Dendritic cell treated with granulocyte-macrophage colony-stimulating factor and Interleukin-4, amounts not matched to agents 40 ng/mL and 50 ng/mL, for 4 days (primary cell): ENCODE results near the gene L3MBTL3.
"Not testable (repeated sequence)": the region's sequence is repeated elsewhere in the genome, so short reads cannot be mapped to it uniquely, and the experiment has no call there.

Experiments
- H3K27ac Mint-ChIP-seq: one replicate; pipeline ENCODE4 v1.8.0; 2022; ENCODE audit warnings: mild to moderate bottlenecking, mixed read lengths
- H3K27me3 Mint-ChIP-seq: one replicate; pipeline ENCODE4 v1.8.0; 2022; ENCODE audit warnings: mild to moderate bottlenecking, mixed read lengths
- H3K36me3 Mint-ChIP-seq: one replicate; pipeline ENCODE4 v1.8.0; 2022; ENCODE audit warnings: low read depth, mixed read lengths
- H3K4me1 Mint-ChIP-seq: one replicate; pipeline ENCODE4 v1.8.0; 2022; ENCODE audit warnings: low read depth, mixed read lengths
- H3K4me3 Mint-ChIP-seq: one replicate; pipeline ENCODE4 v1.8.0; 2022; ENCODE audit warnings: mild to moderate bottlenecking, moderate library complexity, mixed read lengths
- H3K9me3 Mint-ChIP-seq: one replicate; pipeline ENCODE4 v1.8.0; 2022; ENCODE audit warnings: mixed read lengths
- intact Hi-C: fragments of 100-400 bp; cut with micrococcal nuclease; formaldehyde crosslinking; loops from one replicate; pipeline ENCODE4 v1.15.0; 2022

Gene L3MBTL3

DNA sequence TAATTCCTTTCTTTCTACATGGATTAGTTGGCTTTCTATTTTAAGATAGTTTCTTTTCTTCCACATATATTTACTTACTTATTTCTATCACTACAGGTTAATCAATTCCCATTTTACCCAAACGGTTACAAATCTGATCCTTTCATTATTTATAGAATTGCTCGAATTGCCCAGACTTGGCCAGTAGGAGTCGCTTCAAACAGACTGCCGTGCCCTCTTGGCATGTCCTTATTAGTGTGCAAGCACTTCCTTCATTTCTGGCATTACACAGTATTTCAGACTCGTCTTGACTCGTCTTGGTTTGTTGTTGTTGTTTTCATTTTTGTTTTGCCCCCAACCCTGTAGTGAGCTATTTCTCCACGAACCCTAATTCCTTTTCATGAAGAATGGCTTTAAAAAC, 129.8 kb downstream of the L3MBTL3 start:
- H3K27me3 Mint-ChIP-seq, result no peaks in the 10 kb centered on the region
- H3K9me3 Mint-ChIP-seq, result no peaks in the 10 kb centered on the region
- H3K4me1 Mint-ChIP-seq, result no peaks in the 10 kb centered on the region
- peaks cover 4% of the 10 kb centered on the region for H3K36me3 Mint-ChIP-seq
- no peak overlapping the region for H3K27ac Mint-ChIP-seq
- intact Hi-C loops, result no loop called here
- no peak overlapping the region for H3K4me3 Mint-ChIP-seq

DNA sequence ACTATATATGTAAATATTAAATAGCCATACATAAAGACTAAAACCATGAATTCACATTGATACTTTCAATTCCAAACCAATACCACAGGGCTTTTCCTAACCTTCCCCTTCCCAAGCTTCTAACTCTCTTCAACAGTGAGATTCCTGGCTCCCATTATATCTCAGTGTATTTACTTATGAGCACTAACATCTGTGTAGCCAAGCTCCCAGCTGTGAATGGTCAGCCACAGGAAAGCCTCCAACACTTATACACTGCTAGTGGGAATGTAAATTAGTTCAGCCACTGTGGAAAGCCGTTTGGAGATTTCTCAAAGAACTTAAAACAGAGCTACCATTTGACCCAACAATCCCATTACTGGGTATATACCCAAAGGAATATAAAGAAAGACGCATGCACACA, 130.6 kb downstream of the L3MBTL3 start:
- H3K4me1 Mint-ChIP-seq, H3K27ac Mint-ChIP-seq, H3K9me3 Mint-ChIP-seq, H3K36me3 Mint-ChIP-seq, intact Hi-C loops, H3K27me3 Mint-ChIP-seq, H3K4me3 Mint-ChIP-seq: not testable (repeated sequence)

DNA sequence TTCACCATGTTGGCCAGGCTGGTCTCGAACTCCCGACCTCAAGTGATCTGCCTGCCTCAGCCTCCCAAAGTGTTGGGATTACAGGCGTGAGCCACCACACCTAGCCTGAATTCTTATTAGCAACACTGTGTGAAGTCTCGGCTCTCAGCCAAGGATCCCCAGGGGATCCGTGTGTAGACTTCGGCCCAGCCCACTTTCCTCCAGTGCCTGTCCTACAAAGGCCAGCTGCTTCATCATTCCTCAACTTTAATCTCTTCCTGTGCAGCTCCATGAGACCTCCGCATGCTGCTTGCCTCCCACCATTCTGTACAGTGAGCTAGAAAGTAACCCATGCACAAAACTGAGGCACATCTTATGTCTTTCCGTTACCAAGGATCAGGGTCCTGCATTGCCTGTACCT, 132.5 kb downstream of the L3MBTL3 start:
- no peak overlapping the region for H3K4me3 Mint-ChIP-seq
- no peak overlapping the region for H3K27ac Mint-ChIP-seq
- intact Hi-C loops, result no loop called here
- no peaks in the 10 kb centered on the region for H3K9me3 Mint-ChIP-seq
- no peaks in the 10 kb centered on the region for H3K27me3 Mint-ChIP-seq
- H3K4me1 Mint-ChIP-seq, result no peaks in the 10 kb centered on the region
- H3K36me3 Mint-ChIP-seq, result no peaks in the 10 kb centered on the region

DNA sequence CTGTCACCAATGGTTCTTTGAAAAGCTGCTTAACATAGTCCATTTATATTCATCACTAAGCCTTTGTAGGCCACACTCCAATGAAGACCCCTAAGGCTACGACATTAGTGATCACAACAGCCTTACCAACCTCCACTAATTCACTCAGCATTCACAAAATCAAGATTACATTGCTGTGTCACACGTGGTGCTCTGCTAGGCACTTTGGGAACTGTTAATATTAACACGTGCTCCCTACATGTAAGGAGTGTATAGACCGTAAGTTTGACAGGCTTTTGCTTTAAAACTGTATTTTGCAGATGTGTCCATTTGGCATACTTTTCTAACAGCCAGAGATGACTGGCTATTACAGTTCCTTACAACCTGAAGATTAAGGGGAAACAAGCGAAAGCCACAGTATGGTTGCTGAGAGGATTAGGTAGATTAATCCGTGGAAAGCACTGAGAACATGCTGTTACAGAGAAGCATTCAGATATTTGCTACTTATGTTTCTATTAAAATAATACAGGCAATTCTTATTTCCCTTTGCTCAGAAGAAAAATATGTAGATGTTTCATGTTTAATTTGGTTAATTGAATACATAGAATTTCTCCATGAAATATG, 134.6 kb downstream of the L3MBTL3 start:
- Mint-ChIP-seq H3K27me3 (no peaks in the 10 kb centered on the region), H3K27ac (no peak overlapping the region), H3K4me1 (no peaks in the 10 kb centered on the region), H3K9me3 (no peaks in the 10 kb centered on the region), H3K36me3 (no peaks in the 10 kb centered on the region), H3K4me3 (no peak overlapping the region)
- intact Hi-C loops, result no loop called here

DNA sequence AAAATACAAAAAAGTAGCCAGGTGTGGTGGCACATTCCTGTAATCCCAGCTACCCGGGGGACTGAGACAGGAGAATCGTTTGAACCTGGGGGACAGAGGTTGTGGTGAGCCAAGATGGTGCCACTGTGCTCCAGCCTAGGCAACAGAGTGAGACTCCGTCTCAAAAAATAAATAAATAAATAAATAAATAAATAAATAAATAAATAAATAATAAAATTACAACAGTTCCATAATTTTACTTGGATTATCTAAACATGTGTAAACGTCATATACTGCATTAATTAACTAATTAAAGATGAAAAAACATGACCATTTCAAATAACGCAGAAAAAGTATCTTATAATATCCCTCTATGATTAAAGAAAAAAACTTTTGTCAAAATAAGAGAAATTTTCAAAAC, 138.5 kb downstream of the L3MBTL3 start:
- Mint-ChIP-seq H3K27me3 (no peaks in the 10 kb centered on the region), H3K27ac (no peak overlapping the region), H3K4me1 (no peaks in the 10 kb centered on the region), H3K36me3 (no peaks in the 10 kb centered on the region), H3K4me3 (no peak overlapping the region), H3K9me3 (peaks cover 12% of the 10 kb centered on the region)
- intact Hi-C loops, result no loop called here

DNA sequence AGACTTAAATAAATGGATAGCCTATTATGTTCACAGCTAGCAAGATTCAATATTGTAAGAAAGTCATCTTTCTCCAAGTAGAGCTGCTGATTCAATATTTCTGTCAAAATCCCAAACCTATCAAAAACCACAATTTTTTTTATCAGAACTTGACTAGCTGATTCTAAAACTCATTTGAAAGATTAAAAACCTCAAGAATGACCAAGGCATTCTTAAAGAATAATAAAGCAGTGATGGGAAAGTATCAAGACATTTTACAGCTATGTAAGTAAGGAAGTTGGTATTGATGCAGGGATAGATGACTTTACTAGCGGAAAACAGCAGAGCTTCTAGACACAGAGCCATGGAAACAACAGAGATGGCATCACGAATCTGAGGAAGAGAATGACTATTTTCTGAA, 139.7 kb downstream of the L3MBTL3 start:
- no peak overlapping the region for H3K4me3 Mint-ChIP-seq
- no peaks in the 10 kb centered on the region for H3K36me3 Mint-ChIP-seq
- H3K27ac Mint-ChIP-seq, result no peak overlapping the region
- no peaks in the 10 kb centered on the region for H3K4me1 Mint-ChIP-seq
- H3K27me3 Mint-ChIP-seq, result no peaks in the 10 kb centered on the region
- intact Hi-C loops, result no loop called here
- peaks cover 12% of the 10 kb centered on the region for H3K9me3 Mint-ChIP-seq

DNA sequence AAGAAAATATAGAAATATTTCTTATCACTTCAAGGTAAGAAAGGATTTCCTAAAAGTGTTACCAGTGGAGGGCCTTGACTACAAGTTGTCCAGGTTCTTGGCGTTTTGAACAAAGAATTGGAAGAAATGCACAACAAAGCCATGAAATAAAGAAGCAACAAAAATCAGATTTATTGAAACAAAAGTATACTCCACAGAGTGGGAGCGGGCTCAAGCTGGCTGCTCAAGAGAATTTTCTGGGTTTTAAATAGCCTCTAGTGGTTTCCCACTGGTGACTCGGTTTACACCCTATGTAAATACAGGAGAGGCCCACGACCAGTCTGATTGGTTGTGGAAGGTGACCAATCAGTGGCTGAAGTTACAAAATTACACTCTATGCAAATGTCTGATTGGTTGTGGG, 140.2 kb downstream of the L3MBTL3 start:
- H3K9me3 Mint-ChIP-seq, result peaks cover 12% of the 10 kb centered on the region
- H3K27ac Mint-ChIP-seq, result no peak overlapping the region
- H3K36me3 Mint-ChIP-seq, result no peaks in the 10 kb centered on the region
- no peaks in the 10 kb centered on the region for H3K4me1 Mint-ChIP-seq
- no peak overlapping the region for H3K4me3 Mint-ChIP-seq
- intact Hi-C loops, result no loop called here
- H3K27me3 Mint-ChIP-seq, result no peaks in the 10 kb centered on the region

DNA sequence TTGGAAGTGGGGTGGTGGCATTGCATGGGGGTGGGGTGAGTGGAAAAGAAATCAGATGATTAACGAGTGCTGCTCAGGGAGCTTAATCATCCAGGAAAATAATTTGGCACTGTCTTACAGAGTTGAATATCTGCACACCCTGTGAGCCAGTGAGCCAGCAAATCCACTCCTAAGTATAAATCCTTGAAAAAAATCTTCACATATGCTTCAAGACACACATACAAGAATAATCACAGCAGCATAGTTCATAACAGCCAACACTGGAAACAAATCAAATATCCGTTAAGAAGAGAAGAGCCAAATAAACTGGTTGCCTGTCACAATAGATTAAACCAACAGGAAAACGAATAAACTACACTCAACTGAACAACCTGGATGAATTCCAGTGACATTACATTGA, 141.6 kb downstream of the L3MBTL3 start:
- H3K36me3 Mint-ChIP-seq, result no peaks in the 10 kb centered on the region
- no peak overlapping the region for H3K27ac Mint-ChIP-seq
- no peaks in the 10 kb centered on the region for H3K27me3 Mint-ChIP-seq
- peaks cover 12% of the 10 kb centered on the region for H3K9me3 Mint-ChIP-seq
- H3K4me3 Mint-ChIP-seq, result no peak overlapping the region
- H3K4me1 Mint-ChIP-seq, result no peaks in the 10 kb centered on the region
- intact Hi-C loops, result no loop called here

DNA sequence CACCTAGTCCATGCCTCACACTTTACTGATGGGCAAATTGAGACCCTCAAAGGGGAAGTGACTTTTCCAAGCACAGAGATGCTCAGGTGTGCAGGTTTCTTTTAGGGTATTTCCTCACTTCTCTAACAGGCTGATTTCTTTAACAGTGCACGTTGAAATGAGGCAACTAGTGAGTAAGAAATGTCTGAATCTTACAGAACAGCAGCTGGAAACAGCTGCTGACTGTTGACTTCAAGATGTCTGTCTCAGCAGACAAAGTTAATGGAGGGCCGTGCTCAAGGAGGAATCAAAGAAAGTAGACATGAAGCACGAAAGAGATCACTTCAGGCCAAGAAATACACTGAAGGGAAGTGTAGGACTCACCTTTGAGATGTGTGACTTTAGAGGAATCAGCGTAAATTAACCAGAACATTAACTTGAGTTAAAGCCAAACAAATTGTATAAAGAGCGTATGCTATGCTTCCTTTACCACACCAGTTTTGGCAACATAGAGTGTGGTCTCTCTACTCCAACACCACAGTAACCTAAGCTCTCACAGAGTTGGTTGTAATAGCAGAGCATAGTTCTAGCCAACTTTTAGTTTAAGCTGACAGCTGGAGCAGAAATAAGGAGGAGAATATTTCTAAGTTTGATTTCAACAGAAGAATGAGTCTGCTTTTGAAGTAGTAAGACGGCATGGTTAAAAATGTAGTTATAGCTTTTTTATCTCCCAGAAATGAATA, 143.5 kb downstream of the L3MBTL3 start:
- Mint-ChIP-seq H3K36me3 (no peaks in the 10 kb centered on the region), H3K27ac (no peak overlapping the region), H3K9me3 (peaks cover 12% of the 10 kb centered on the region), H3K4me3 (no peak overlapping the region), H3K4me1 (no peaks in the 10 kb centered on the region), H3K27me3 (no peaks in the 10 kb centered on the region)
- intact Hi-C loops, result no loop called here

DNA sequence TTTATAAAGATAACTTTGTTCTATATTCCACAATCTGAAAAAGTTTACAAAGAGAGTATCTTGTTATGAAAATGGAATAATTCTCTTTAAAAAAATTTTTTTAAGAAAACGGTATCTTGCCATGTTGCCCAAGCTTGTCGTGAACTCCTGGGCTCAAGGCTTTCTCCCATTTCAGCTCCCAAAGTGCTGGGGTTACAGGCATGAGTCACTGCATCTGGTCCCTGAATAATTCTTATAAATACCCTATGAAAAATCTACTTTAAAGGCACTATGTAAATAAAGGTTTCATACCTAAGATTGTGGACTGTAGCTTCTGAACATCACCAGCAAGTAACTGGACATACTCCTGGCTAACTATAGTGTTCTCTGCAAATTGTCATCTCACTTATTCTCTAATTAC, 144.0 kb downstream of the L3MBTL3 start:
- no peaks in the 10 kb centered on the region for H3K36me3 Mint-ChIP-seq
- H3K4me1 Mint-ChIP-seq, result no peaks in the 10 kb centered on the region
- no peak overlapping the region for H3K4me3 Mint-ChIP-seq
- no peaks in the 10 kb centered on the region for H3K27me3 Mint-ChIP-seq
- intact Hi-C loops, result no loop called here
- no peak overlapping the region for H3K27ac Mint-ChIP-seq
- peaks cover 12% of the 10 kb centered on the region for H3K9me3 Mint-ChIP-seq

DNA sequence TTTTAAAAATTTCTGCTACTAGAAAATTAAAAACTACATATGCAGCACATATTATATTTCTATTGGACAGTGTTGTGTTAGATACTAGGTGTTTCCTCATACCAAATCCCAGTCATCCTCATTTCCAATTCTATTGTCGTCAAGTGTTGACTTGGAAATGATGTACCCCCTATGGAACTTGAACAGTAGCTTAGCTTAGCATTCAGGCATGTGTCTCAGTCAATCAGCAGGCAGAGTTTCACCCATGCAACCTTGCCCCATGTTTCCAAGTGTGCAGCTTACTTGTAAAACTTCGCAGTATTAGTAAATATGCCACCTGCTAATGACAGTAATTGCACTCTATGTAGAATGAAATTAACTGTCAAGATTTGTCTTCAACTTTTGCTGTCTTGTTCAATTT, 144.9 kb downstream of the L3MBTL3 start:
- H3K4me3 Mint-ChIP-seq, result no peak overlapping the region
- H3K27me3 Mint-ChIP-seq, result no peaks in the 10 kb centered on the region
- no peak overlapping the region for H3K27ac Mint-ChIP-seq
- peaks cover 10% of the 10 kb centered on the region for H3K9me3 Mint-ChIP-seq
- H3K36me3 Mint-ChIP-seq, result no peaks in the 10 kb centered on the region
- no peaks in the 10 kb centered on the region for H3K4me1 Mint-ChIP-seq
- intact Hi-C loops, result no loop called here

DNA sequence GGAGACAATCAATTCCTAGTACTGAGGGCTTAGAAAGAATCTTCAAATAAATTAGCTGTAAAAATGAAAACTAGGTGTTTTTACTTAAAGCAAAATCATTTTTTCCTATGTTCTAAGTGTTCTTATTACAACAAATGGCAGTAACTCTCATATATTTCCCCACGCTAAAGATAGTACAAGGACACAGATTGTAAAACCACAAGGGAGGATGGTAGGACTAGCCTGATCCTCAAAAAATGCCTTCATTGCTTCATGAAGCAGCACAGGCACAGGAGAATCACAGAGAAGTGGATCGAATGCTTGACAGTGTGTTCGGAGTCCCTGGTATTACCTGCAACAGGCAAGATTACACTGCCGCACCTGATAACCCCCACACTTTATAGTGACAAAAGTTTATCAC, 145.9 kb downstream of the L3MBTL3 start:
- no peaks in the 10 kb centered on the region for H3K4me1 Mint-ChIP-seq
- H3K4me3 Mint-ChIP-seq, result no peak overlapping the region
- H3K27me3 Mint-ChIP-seq, result no peaks in the 10 kb centered on the region
- H3K9me3 Mint-ChIP-seq, result peaks cover under 1% of the 10 kb centered on the region
- H3K27ac Mint-ChIP-seq, result no peak overlapping the region
- no peaks in the 10 kb centered on the region for H3K36me3 Mint-ChIP-seq
- intact Hi-C loops, result no loop called here

DNA sequence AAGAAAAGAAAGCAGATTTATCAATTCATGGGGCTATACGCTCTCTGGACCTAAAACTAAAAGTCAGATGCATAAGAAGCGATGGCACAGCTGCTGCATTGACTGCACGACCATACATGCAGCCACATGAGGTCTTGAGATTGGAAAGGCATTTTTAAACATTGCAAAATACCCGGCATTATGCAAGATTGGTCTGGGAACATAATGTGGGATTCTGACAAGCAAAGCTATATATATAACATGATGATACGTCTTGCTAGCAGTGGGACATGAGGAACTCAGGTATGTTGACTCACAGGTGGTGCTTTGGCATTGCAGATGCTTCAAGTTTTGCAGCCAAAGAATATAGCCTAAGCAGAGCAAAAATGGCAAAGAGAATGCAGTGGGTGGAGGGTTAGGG, 149.3 kb downstream of the L3MBTL3 start:
- H3K36me3 Mint-ChIP-seq, result no peaks in the 10 kb centered on the region
- no peak overlapping the region for H3K27ac Mint-ChIP-seq
- peaks cover 6% of the 10 kb centered on the region for H3K9me3 Mint-ChIP-seq
- intact Hi-C loops, result no loop called here
- H3K4me1 Mint-ChIP-seq, result no peaks in the 10 kb centered on the region
- no peak overlapping the region for H3K4me3 Mint-ChIP-seq
- H3K27me3 Mint-ChIP-seq, result no peaks in the 10 kb centered on the region

DNA sequence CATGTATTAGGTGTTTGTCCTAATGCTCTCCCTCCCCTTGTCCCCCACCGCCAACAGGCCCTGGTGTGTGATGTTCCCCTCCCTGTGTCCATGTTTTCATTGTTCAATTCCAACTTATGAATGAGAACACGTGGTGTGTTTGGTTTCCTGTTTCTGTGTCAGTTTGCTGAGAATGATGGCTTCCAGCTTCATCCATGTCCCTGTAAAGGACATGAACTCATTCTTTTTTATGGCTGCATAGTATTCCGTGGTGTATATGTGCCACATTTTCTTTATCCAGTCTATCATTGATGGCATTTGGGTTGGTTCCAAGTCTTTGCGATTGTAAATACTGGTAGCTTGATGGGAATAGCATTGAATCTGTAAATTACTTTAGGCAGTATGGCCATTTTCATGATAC, 151.8 kb downstream of the L3MBTL3 start:
- H3K27me3 Mint-ChIP-seq, H3K4me1 Mint-ChIP-seq, intact Hi-C loops, H3K4me3 Mint-ChIP-seq, H3K27ac Mint-ChIP-seq, H3K36me3 Mint-ChIP-seq: not testable (repeated sequence)
- peaks cover 12% of the 10 kb centered on the region for H3K9me3 Mint-ChIP-seq

DNA sequence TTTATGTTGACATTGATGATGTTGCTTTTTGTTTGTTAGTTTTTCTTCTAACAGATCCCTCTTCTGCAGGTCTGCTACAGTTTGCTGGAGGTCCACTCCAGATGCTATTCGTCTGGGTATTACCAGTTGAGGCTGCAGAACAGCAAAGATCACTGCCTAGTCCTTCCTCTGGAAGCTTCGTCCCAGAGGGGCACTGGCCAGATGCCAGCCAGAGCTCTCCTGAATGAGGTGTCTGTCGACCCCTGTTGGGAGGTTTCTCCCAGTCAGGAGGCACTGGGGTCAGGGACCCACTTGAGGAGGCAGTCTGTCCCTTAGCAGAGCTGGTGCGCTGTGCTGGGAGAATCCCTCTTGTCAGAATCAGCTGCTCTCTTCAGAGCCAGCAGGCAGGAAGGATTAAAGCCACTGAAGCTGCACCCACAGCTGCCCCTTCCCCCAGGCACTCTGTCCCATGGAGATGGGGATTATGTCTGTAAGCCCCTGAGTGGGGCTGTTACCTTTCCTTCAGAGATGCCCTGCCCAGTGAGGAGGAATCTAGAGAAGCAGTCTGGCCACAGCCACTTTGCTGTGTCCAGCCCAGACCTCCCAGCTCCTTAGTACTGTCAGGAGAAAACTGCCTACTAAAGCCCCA, 155.1 kb downstream of the L3MBTL3 start:
- H3K36me3 Mint-ChIP-seq, H3K4me1 Mint-ChIP-seq, intact Hi-C loops: not testable (repeated sequence)

More for the DNA sequence above, 155.1 kb downstream of the L3MBTL3 start:
- not testable (repeated sequence) for H3K27ac Mint-ChIP-seq, H3K27me3 Mint-ChIP-seq, H3K4me3 Mint-ChIP-seq
- H3K9me3 Mint-ChIP-seq, result peaks cover 12% of the 10 kb centered on the region
